HG03039 (cell line): Measurements from ENCODE around the gene CYP8B1.

Experiments
- ATAC-seq: cut with Tn5 transposase; IDR thresholded peaks from one replicate; pipeline ENCODE4 v1.9.1; 2021; ENCODE audit warnings: mild to moderate bottlenecking, moderate library complexity; ENCODE audit not compliant: unreplicated experiment

Gene CYP8B1

GRCh38 chr3:42875325-42876151, at the start of gene CYP8B1:
CYP8B1 (minus strand) TSS chr3:42875879; CDS start chr3:42875816, 63 bp downstream.
- ATAC-seq, result no peak

- ATAC-seq, result no peak
Measured at GRCh38 chr3:42923606-42924005, 47.9 kb upstream of the CYP8B1 start.

- no peak for ATAC-seq
Measured at GRCh38 chr3:42914771-42915515, 39.3 kb upstream of the CYP8B1 start.

GRCh38 chr3:42911551-42911950, 35.9 kb upstream of the CYP8B1 start:
- no peak for ATAC-seq

- no peak for ATAC-seq
Measured at GRCh38 chr3:42908675-42909074, 33.0 kb upstream of the CYP8B1 start.

- no peak for ATAC-seq
Measured at GRCh38 chr3:42906848-42907183, 31.1 kb upstream of the CYP8B1 start.

- no peak for ATAC-seq
Measured at GRCh38 chr3:42906070-42906847, 30.6 kb upstream of the CYP8B1 start, which contains the start of gene ZNF662. ZNF662 (plus strand) TSS chr3:42906142; CDS start chr3:42908115, 1,973 bp downstream.

GRCh38 chr3:42905740-42906069, 30.0 kb upstream of the CYP8B1 start:
- ATAC-seq, result no peak

- no peak for ATAC-seq
Measured at GRCh38 chr3:42904076-42904475, 28.4 kb upstream of the CYP8B1 start.

GRCh38 chr3:42902257-42902656, 26.6 kb upstream of the CYP8B1 start:
- no peak for ATAC-seq

- no peak for ATAC-seq
Measured at GRCh38 chr3:42901073-42901415, 25.4 kb upstream of the CYP8B1 start.

- no peak for ATAC-seq
Measured at GRCh38 chr3:42900226-42901072, 24.8 kb upstream of the CYP8B1 start.

- no peak for ATAC-seq
Measured at GRCh38 chr3:42898896-42899675, 23.4 kb upstream of the CYP8B1 start.

- no peak for ATAC-seq
Measured at GRCh38 chr3:42895580-42895868, 19.8 kb upstream of the CYP8B1 start.

GRCh38 chr3:42894698-42895579, 19.3 kb upstream of the CYP8B1 start:
- no peak for ATAC-seq

GRCh38 chr3:42892807-42893206, 17.1 kb upstream of the CYP8B1 start:
- no peak for ATAC-seq

- no peak for ATAC-seq
Measured at GRCh38 chr3:42892169-42892568, 16.5 kb upstream of the CYP8B1 start.

GRCh38 chr3:42891042-42891441, 15.4 kb upstream of the CYP8B1 start:
- no peak for ATAC-seq

- no peak for ATAC-seq
Measured at GRCh38 chr3:42887084-42887483, 11.4 kb upstream of the CYP8B1 start.
